HCT116 (cell line): ENCODE measurements around the gene SLC12A5.

ENCODE experiments used
- EZH2 ChIP-seq: fragments of 200-600 bp; sonication (generic); IDR thresholded peaks from 2 replicates; pipeline ENCODE4 v1.6.1; 2017; ENCODE audit warnings: antibody characterized with exemption, mixed run types
- MAX ChIP-seq: IDR thresholded peaks from 2 replicates; pipeline ENCODE4 v1.6.1; 2012
- POLR2A ChIP-seq: IDR thresholded peaks from 2 replicates; pipeline ENCODE4 v1.7.0; 2011; ENCODE audit warnings: borderline replicate concordance; ENCODE audit not compliant: insufficient read depth, insufficient read length; ENCODE audit errors: extremely low read depth
- POLR2AphosphoS5 ChIP-seq: IDR thresholded peaks from 2 replicates; pipeline ENCODE4 v1.6.1; 2011; ENCODE audit warnings: mild to moderate bottlenecking, low read depth, low read length, moderate library complexity
- SP1 ChIP-seq: IDR thresholded peaks from 2 replicates; pipeline ENCODE4 v1.6.1; 2012; ENCODE audit warnings: low read depth
- SRF ChIP-seq: IDR thresholded peaks from 2 replicates; pipeline ENCODE4 v1.6.1; 2012; ENCODE audit warnings: low read depth
- TF ChIP-seq, protein P1 (sequence below), 3 experiments: fragments of 200-600 bp in 1 of 3; sonication (generic) in 1 of 3; IDR thresholded peaks in 2 of 3; conservative IDR thresholded peaks in 1 of 3; 2 replicates each; pipeline ENCODE4 v1.5.1; 2012 to 2017; ENCODE audit warnings: low read depth in 2 of 3, low read length in 2 of 3, antibody characterized with exemption in 1 of 3, borderline replicate concordance in 1 of 3, control low read depth in 1 of 3, mild to moderate bottlenecking in 1 of 3, mixed read lengths in 1 of 3, mixed run types in 1 of 3, moderate library complexity in 1 of 3; ENCODE audit not compliant: insufficient read depth in 1 of 3
- TF ChIP-seq, protein P2 (sequence below): IDR thresholded peaks from 2 replicates; pipeline ENCODE4 v1.6.1; 2012; ENCODE audit warnings: low read depth

- TF ChIP-seq MAX: no peak
- TF ChIP-seq, protein P1, sequence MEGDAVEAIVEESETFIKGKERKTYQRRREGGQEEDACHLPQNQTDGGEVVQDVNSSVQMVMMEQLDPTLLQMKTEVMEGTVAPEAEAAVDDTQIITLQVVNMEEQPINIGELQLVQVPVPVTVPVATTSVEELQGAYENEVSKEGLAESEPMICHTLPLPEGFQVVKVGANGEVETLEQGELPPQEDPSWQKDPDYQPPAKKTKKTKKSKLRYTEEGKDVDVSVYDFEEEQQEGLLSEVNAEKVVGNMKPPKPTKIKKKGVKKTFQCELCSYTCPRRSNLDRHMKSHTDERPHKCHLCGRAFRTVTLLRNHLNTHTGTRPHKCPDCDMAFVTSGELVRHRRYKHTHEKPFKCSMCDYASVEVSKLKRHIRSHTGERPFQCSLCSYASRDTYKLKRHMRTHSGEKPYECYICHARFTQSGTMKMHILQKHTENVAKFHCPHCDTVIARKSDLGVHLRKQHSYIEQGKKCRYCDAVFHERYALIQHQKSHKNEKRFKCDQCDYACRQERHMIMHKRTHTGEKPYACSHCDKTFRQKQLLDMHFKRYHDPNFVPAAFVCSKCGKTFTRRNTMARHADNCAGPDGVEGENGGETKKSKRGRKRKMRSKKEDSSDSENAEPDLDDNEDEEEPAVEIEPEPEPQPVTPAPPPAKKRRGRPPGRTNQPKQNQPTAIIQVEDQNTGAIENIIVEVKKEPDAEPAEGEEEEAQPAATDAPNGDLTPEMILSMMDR (IDR thresholded peaks at IDR 0.05 in 2 of 3, conservative IDR thresholded peaks at IDR 0.05 in 1 of 3; ENCODE audit: borderline replicate concordance in 1 of 3, insufficient read depth in 1 of 3, low read depth in 2 of 3, low read length in 2 of 3): no peak
- no peak for TF ChIP-seq EZH2
- no peak for TF ChIP-seq SP1
- TF ChIP-seq, protein P2, sequence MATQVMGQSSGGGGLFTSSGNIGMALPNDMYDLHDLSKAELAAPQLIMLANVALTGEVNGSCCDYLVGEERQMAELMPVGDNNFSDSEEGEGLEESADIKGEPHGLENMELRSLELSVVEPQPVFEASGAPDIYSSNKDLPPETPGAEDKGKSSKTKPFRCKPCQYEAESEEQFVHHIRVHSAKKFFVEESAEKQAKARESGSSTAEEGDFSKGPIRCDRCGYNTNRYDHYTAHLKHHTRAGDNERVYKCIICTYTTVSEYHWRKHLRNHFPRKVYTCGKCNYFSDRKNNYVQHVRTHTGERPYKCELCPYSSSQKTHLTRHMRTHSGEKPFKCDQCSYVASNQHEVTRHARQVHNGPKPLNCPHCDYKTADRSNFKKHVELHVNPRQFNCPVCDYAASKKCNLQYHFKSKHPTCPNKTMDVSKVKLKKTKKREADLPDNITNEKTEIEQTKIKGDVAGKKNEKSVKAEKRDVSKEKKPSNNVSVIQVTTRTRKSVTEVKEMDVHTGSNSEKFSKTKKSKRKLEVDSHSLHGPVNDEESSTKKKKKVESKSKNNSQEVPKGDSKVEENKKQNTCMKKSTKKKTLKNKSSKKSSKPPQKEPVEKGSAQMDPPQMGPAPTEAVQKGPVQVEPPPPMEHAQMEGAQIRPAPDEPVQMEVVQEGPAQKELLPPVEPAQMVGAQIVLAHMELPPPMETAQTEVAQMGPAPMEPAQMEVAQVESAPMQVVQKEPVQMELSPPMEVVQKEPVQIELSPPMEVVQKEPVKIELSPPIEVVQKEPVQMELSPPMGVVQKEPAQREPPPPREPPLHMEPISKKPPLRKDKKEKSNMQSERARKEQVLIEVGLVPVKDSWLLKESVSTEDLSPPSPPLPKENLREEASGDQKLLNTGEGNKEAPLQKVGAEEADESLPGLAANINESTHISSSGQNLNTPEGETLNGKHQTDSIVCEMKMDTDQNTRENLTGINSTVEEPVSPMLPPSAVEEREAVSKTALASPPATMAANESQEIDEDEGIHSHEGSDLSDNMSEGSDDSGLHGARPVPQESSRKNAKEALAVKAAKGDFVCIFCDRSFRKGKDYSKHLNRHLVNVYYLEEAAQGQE: no peak
- no peak for TF ChIP-seq SRF
- no peak for TF ChIP-seq POLR2A
- no peak for TF ChIP-seq POLR2AphosphoS5
Observed at GRCh38 chr20:45981261-45981660, 47.8 kb upstream of the SLC12A5 start.
